GM13976 (cell line): Measurements from ENCODE around the gene IL1RAP.
"Not testable (repeated sequence)": the region's sequence is repeated elsewhere in the genome, so short reads cannot be mapped to it uniquely, and the experiment has no call there.

Experiments
- DNase-seq: peaks from one replicate; pipeline ENCODE4 v3.0.0; 2012; ENCODE audit warnings: low spot score
- in situ Hi-C: fragments of 300-500 bp; cut with MboI; formaldehyde crosslinking; loops from one replicate; pipeline ENCODE4 v1.12.0; 2022; ENCODE audit warnings: low sequenced_read_pairs, mixed read lengths, inconsistent platforms; ENCODE audit not compliant: unreplicated experiment
- TF ChIP-seq, protein P1 (sequence below): IDR thresholded peaks from 2 replicates; pipeline ENCODE4 v1.5.1; 2012; ENCODE audit warnings: borderline replicate concordance, mild to moderate bottlenecking; ENCODE audit not compliant: insufficient read depth; ENCODE audit errors: extremely low read depth, missing control alignments, control extremely low read depth

IL1RAP gene

DNA sequence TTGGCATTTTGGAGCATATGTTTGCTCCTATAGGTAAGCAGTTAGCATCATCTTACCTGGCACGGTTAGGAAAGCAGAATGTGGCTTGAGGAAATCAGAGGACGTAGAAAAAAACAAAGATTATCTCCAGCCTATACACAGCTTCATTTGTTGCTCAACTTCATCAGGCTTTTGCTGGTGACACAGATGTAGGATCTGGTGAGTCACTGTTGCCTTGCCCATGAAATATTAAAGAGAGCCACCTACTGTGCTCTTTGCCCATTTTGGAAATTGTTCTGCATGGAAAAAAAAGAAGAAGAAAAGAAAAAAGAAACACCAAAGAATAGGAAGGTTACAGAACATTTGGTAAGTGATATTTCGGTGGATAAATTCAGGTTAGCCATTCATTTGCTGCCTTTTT lies 3.8 kb downstream of the IL1RAP start:
- in situ Hi-C loops: no loop called here

GRCh38 chr3:190518531-190518930 lies 4.6 kb downstream of the IL1RAP start:
- DNase-seq, in situ Hi-C loops: not testable (repeated sequence)

More for the DNA sequence above, 3.8 kb downstream of the IL1RAP start:
- TF ChIP-seq, protein P1, sequence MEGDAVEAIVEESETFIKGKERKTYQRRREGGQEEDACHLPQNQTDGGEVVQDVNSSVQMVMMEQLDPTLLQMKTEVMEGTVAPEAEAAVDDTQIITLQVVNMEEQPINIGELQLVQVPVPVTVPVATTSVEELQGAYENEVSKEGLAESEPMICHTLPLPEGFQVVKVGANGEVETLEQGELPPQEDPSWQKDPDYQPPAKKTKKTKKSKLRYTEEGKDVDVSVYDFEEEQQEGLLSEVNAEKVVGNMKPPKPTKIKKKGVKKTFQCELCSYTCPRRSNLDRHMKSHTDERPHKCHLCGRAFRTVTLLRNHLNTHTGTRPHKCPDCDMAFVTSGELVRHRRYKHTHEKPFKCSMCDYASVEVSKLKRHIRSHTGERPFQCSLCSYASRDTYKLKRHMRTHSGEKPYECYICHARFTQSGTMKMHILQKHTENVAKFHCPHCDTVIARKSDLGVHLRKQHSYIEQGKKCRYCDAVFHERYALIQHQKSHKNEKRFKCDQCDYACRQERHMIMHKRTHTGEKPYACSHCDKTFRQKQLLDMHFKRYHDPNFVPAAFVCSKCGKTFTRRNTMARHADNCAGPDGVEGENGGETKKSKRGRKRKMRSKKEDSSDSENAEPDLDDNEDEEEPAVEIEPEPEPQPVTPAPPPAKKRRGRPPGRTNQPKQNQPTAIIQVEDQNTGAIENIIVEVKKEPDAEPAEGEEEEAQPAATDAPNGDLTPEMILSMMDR: no peak
- no peak for DNase-seq

GRCh38 chr3:190519886-190520285 lies 6.0 kb downstream of the IL1RAP start:
- in situ Hi-C loops: no loop called here
- TF ChIP-seq, protein P1: no peak
- no peak for DNase-seq

DNA sequence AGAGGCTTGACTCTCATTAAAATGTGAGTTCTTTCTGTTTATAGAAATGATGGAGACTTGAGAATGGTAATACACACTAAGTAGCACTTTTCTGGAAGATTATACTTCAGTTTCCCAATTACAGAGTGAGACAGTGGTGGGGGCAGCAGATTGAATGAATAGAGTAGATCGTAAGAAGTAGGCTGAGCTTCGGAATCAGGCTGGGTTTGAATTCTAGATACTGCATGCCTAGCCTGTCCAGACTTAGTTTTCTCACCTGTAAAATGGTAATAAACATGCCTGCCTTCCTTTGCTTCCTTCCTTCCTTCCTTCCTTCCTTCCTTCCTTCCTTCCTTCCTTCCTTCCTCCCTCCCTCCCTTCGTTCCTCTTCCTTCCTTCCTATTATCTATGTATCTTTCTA lies 8.1 kb downstream of the IL1RAP start:
- TF ChIP-seq, protein P1: no peak
- in situ Hi-C loops: no loop called here
- DNase-seq: no peak

GRCh38 chr3:190522621-190523222 lies 8.8 kb downstream of the IL1RAP start:
- DNase-seq: no peak
- in situ Hi-C loops: no loop called here
- TF ChIP-seq, protein P1: no peak

DNA sequence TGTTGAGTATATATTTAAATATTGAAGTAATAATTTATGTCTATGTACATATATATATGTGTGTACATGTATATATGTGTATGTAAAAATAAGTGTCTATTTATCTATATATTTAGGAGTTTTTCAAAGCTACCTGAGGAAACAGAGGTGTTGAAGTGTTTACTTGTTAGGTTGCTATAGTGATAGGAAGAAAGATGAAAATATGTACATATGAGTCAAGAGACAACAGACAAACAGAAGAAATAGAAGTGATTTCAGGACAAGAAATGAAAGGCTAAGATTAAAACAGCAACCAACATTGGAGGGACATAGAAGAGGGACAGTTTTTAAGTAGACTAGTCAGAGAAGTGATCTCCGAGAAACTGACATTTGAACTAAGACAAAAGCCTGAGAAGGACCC lies 11.1 kb downstream of the IL1RAP start:
- in situ Hi-C loops: no loop called here
- TF ChIP-seq, protein P1: no peak
- DNase-seq: no peak

DNA sequence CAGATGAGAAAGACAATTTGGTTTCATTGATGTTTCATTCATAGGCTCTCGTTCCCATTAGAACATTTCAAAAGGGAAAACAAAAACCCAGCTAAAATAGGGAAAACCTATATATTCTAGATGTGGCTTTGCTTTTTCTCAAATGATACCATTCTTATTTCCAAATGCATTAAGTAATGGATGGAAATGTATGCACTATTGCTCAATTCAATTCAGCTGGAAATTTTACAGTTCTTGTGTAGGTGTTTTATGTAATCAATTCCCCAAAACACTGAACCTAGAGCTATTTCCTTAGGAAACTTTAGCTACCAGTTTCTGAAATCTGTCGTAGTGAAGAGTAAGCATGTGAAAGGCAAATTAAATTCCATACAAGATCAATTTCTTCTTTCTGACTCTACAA lies 11.7 kb downstream of the IL1RAP start:
- in situ Hi-C loops: no loop called here
- TF ChIP-seq, protein P1: no peak
- no peak for DNase-seq
